Endothelial cell of umbilical vein (primary cell): ENCODE data around the gene FMNL2. TPM values are rescaled to one million over a fixed set of nuclear protein-coding genes. Genes with fewer than 3 reads are reported as not detected.

Experiments used
- BruUV-seq: library from RNA; stranded (reverse); fragments of 400-500 nt; replicated peaks from 2 replicates; lab custom pipeline; 2021; lab: Mats Ljungman, UMichigan
- CTCF ChIA-PET: fragments of 300-600, 350-600 bp; sonication (Branson Sonifier 250); formaldehyde crosslinking; loops from one replicate; lab custom pipeline; 2021; ENCODE audit warnings: antibody characterized with exemption, inconsistent platforms; lab: Charles Lee
- POLR2A ChIA-PET: fragments of 300-600, 350-600 bp; sonication (Branson Sonifier 250); formaldehyde crosslinking; loops from one replicate; lab custom pipeline; 2021; ENCODE audit warnings: antibody characterized with exemption, inconsistent platforms; lab: Charles Lee
- DNase-seq: peaks from one replicate; pipeline ENCODE4 v3.0.0-alpha.2; 2011; ENCODE audit warnings: low read depth, low spot score
- FAIRE-seq: peaks from 2 replicates; lab custom pipeline; 2011; peaks lifted over from hg19 to GRCh38; lab: Jason Lieb, UNC
- H2AFZ ChIP-seq: 2 replicates; pipeline ENCODE4 v1.6.0; 2012; ENCODE audit warnings: low read depth, low read length, control low read depth, inconsistent platforms
- H3K27ac ChIP-seq: 2 replicates; pipeline ENCODE4 v1.5.1; 2011; ENCODE audit warnings: low read depth, mild to moderate bottlenecking, control low read depth, low read length, moderate library complexity; ENCODE audit not compliant: insufficient read depth
- H3K27me3 ChIP-seq, 2 experiments: 2 replicates each; pipeline versions ENCODE4 v1.6.0 to v1.6.1; 2011; ENCODE audit warnings: low read length in 2 of 2, mixed read lengths in 1 of 2; ENCODE audit not compliant: control insufficient read depth in 2 of 2, insufficient read depth in 2 of 2
- H3K36me3 ChIP-seq, 2 experiments: 2 replicates in 1 of 2; 3 replicates in 1 of 2; pipeline ENCODE4 v1.5.1; 2011; ENCODE audit warnings: low read length in 2 of 2, mild to moderate bottlenecking in 1 of 2, moderate library complexity in 1 of 2; ENCODE audit not compliant: control insufficient read depth in 2 of 2, insufficient read depth in 2 of 2; ENCODE audit errors: extremely low read depth in 1 of 2
- H3K4me1 ChIP-seq: 3 replicates; pipeline ENCODE4 v1.5.1; 2011; ENCODE audit warnings: mild to moderate bottlenecking, low read length; ENCODE audit not compliant: control insufficient read depth, insufficient read depth; ENCODE audit errors: extremely low read depth
- H3K4me2 ChIP-seq: 2 replicates; pipeline ENCODE4 v1.6.1; 2011; ENCODE audit warnings: low read length, control low read depth, mixed read lengths; ENCODE audit not compliant: insufficient read depth
- H3K4me3 ChIP-seq, 3 experiments: fragments of 200-600 bp in 1 of 3; sonication (generic), shearing (Covaris generic) in 1 of 3; replicated peaks in 1 of 3; 2 replicates each; pipeline ENCODE4 v1.5.1; 2011 to 2016; ENCODE audit warnings: control low read depth in 3 of 3, low read length in 3 of 3, mild to moderate bottlenecking in 2 of 3, inconsistent platforms in 1 of 3, low read depth in 1 of 3, moderate library complexity in 1 of 3; ENCODE audit not compliant: insufficient read depth in 1 of 3
- H3K79me2 ChIP-seq: 2 replicates; pipeline ENCODE4 v1.6.0; 2012; ENCODE audit warnings: low read length, inconsistent platforms; ENCODE audit not compliant: control insufficient read depth, insufficient read depth
- H3K9ac ChIP-seq: replicated peaks from 2 replicates; pipeline ENCODE3; 2011; ENCODE audit warnings: low read length, control low read depth; ENCODE audit not compliant: insufficient read depth; ENCODE audit errors: extremely low read depth
- H3K9me1 ChIP-seq: replicated peaks from 3 replicates; pipeline ENCODE4 v1.6.0; 2011; ENCODE audit warnings: mild to moderate bottlenecking, low read length; ENCODE audit not compliant: control insufficient read depth, insufficient read depth; ENCODE audit errors: extremely low read depth
- H3K9me3 ChIP-seq: replicated peaks from 2 replicates; pipeline ENCODE4 v1.5.1; 2012; ENCODE audit warnings: low read length, inconsistent platforms; ENCODE audit not compliant: control insufficient read depth, insufficient read depth
- H4K20me1 ChIP-seq: replicated peaks from 2 replicates; pipeline ENCODE3; 2011; ENCODE audit warnings: mild to moderate bottlenecking, low read length; ENCODE audit not compliant: control insufficient read depth, insufficient read depth; ENCODE audit errors: extremely low read depth
- FOS ChIP-seq: IDR thresholded peaks from 2 replicates; pipeline ENCODE4 v1.6.1; 2011; ENCODE audit warnings: mild to moderate bottlenecking, low read length, moderate library complexity, borderline replicate concordance; ENCODE audit not compliant: insufficient read depth
- JUN ChIP-seq: IDR thresholded peaks from 2 replicates; pipeline ENCODE4 v1.6.1; 2011; ENCODE audit warnings: borderline replicate concordance, low read depth; ENCODE audit not compliant: insufficient read length, insufficient read depth
- dilution Hi-C: fragments of 300-500 bp; cut with MboI; formaldehyde crosslinking; loops from one replicate; pipeline ENCODE4 v1.15.0; 2019; ENCODE audit warnings: low sequenced_read_pairs; ENCODE audit not compliant: extremely low pct_ligation_motif_present
- intact Hi-C: fragments of 100-400 bp; cut with micrococcal nuclease; formaldehyde crosslinking; loops from one replicate; pipeline ENCODE4 v1.10.0; 2022
- polyA plus RNA-seq, 4 experiments: library from polyadenylated mRNA; depleted of rRNA in 3 of 4; stranded (reverse) in 3 of 4; unstranded in 1 of 4; fragments of >200 nt; gene quantifications; 2 replicates each; pipeline versions ENCODE4 v1.2.1 to v1.2.3, GENCODE V29; 2011 to 2012; ENCODE audit warnings: missing spikeins in 1 of 4
- total RNA-seq: library from RNA; stranded (reverse); gene quantifications from 2 replicates; pipeline ENCODE4 v1.2.3, GENCODE V29; 2021
- TF ChIP-seq, protein P1 (sequence below), 2 donors: IDR thresholded peaks; 1 replicate in 1 of 2; 2 replicates in 1 of 2; pipeline ENCODE4 v1.5.1; 2011; ENCODE audit warnings: low read length in 2 of 2, mild to moderate bottlenecking in 2 of 2, moderate library complexity in 2 of 2, control low read depth in 1 of 2, inconsistent platforms in 1 of 2, low read depth in 1 of 2; ENCODE audit not compliant: insufficient read depth in 1 of 2; ENCODE audit errors: extremely low read depth in 1 of 2

The FMNL2 gene
- total and polyA plus RNA-seq, 2 donors (not counting 3 experiments of a cell fraction or from before 2014, with no cell fraction given): 8.3 to 28.0 TPM

DNA sequence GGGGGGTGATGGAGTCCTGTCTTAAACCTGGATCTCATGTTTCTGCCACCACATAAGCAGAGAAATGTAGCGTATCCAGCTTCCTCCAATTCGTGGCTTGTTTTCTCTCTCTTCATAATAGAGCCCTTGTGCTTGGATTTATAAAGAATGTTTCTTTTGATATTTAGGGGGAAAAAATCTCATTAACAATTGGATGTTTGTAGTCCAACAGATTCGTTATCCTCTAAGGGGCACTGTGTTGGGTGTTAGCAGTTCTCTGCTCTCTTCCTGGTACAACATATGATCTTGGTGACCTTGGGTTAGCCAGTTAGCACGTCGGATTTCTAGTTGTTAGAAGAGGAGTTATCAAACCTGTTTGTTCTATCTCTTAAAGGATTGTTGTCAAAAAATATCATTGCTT, 127.8 kb downstream of the FMNL2 start:
- no TSS peak for BruUV-seq
- TF ChIP-seq, protein P1, sequence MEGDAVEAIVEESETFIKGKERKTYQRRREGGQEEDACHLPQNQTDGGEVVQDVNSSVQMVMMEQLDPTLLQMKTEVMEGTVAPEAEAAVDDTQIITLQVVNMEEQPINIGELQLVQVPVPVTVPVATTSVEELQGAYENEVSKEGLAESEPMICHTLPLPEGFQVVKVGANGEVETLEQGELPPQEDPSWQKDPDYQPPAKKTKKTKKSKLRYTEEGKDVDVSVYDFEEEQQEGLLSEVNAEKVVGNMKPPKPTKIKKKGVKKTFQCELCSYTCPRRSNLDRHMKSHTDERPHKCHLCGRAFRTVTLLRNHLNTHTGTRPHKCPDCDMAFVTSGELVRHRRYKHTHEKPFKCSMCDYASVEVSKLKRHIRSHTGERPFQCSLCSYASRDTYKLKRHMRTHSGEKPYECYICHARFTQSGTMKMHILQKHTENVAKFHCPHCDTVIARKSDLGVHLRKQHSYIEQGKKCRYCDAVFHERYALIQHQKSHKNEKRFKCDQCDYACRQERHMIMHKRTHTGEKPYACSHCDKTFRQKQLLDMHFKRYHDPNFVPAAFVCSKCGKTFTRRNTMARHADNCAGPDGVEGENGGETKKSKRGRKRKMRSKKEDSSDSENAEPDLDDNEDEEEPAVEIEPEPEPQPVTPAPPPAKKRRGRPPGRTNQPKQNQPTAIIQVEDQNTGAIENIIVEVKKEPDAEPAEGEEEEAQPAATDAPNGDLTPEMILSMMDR (IDR thresholded peaks at IDR 0.05; ENCODE audit: extremely low read depth in 1 of 2, insufficient read depth in 1 of 2, low read depth in 1 of 2, low read length in 2 of 2): no peak
- Histone ChIP-seq H3K4me3 (no peak overlapping the region), H3K4me2 (no peak overlapping the region), H3K79me2 (peaks cover 13% of the 10 kb centered on the region), H3K9me3 (no peaks in the 10 kb centered on the region), H4K20me1 (no peaks in the 10 kb centered on the region), H3K27ac (no peak overlapping the region), H3K9ac (no peak overlapping the region), H3K27me3 (no peaks in the 10 kb centered on the region), H3K4me1 (no peaks in the 10 kb centered on the region), H2AFZ (no peak overlapping the region), H3K36me3 (no peaks in the 10 kb centered on the region), H3K9me1 (no peaks in the 10 kb centered on the region)
- FAIRE-seq (no peak), DNase-seq (no peak)
- CTCF ChIA-PET: interaction anchor here (1.1 kb wide), 1 partner anchor 17 kb away, joined by 3 read pairs; no protein-coding TSS in a partner anchor
- intact Hi-C loops: no loop called here
- dilution Hi-C loops: no loop called here
- POLR2A ChIA-PET: no interaction called here

DNA sequence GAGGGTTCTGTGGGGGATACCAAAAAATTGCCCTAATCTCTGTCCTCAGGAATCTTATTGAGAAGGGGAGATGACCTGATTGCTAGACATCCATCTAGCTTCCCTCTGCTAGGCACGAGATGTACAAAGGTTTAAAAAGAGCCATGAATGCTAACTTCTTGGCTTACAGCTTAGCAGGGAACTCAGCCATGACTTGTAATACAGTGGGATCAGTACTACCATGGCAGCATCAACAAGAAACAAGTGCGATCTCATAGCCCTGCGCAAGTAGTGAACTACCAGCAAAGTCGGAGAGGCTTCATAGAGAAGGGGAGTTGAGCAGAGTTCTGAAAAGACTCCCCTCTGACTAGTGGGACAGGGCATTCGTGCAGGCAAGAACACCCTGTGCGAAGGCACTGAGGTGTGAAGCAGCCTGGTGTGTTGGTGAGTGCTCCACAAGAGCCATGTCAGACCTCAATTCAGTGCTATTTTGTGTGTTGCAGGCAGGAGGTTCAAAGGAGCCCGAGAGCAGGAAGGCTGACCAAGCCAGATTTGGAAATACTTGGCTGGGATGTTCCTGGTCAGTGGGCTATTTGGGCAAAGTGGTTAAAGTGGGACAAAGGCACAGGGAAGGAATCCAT, 130.0 kb downstream of the FMNL2 start:
- Histone ChIP-seq H3K9me3 (no peaks in the 10 kb centered on the region), H3K9me1 (no peaks in the 10 kb centered on the region), H3K9ac (no peak overlapping the region), H3K79me2 (peaks cover 19% of the 10 kb centered on the region), H3K36me3 (no peaks in the 10 kb centered on the region), H4K20me1 (no peaks in the 10 kb centered on the region), H2AFZ (no peak overlapping the region), H3K27ac (no peak overlapping the region), H3K4me1 (peaks cover 10% of the 10 kb centered on the region), H3K4me2 (no peak overlapping the region), H3K27me3 (no peaks in the 10 kb centered on the region), H3K4me3 (no peak overlapping the region)
- dilution Hi-C loops (no loop called here), intact Hi-C loops (no loop called here)
- CTCF ChIA-PET: interaction anchor here (0.8 to 1.3 kb wide), 2 partner anchors 18 to 90 kb away, joined by 3 read pairs; no protein-coding TSS in a partner anchor
- DNase-seq (no peak), FAIRE-seq (no peak)
- no TSS peak for BruUV-seq
- TF ChIP-seq FOS (no peak), JUN (no peak)
- POLR2A ChIA-PET: no interaction called here
